ENCODE results near the gene OLIG1. TPM values are rescaled to one million over a fixed set of nuclear protein-coding genes. Genes with fewer than 3 reads are reported as not detected.
A peak's percentile ranks its signal among the peaks of the same experiment; 100 is the strongest.

The OLIG1 gene
- total RNA-seq, 3 donors from 2014 or later = not detected

DNA sequence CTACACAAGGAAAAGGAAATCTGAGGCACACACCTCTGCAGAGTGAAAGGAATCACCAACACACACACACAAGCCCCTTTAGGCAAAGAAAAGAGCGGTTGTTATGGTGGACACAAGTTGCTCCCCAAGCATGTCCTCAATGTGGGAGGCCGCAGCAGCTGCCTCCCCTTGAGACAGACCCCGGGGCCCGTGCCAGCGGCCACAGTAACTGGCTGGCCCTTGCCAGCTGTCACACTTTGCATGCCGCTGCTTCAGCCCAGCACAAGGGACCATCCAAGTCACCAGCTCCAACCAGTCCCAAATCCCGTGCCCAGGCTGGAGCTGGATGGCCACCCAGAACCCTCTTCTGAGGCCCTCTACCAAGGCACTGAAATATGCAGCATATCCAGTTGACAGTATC lies 2.9 kb upstream of the OLIG1 start:
- TF ChIP-seq POLR2A (IDR thresholded peaks at IDR 0.05) (no peak), POLR2AphosphoS5 (IDR thresholded peaks at IDR 0.05) (no peak)
- TF ChIP-seq, protein P1, sequence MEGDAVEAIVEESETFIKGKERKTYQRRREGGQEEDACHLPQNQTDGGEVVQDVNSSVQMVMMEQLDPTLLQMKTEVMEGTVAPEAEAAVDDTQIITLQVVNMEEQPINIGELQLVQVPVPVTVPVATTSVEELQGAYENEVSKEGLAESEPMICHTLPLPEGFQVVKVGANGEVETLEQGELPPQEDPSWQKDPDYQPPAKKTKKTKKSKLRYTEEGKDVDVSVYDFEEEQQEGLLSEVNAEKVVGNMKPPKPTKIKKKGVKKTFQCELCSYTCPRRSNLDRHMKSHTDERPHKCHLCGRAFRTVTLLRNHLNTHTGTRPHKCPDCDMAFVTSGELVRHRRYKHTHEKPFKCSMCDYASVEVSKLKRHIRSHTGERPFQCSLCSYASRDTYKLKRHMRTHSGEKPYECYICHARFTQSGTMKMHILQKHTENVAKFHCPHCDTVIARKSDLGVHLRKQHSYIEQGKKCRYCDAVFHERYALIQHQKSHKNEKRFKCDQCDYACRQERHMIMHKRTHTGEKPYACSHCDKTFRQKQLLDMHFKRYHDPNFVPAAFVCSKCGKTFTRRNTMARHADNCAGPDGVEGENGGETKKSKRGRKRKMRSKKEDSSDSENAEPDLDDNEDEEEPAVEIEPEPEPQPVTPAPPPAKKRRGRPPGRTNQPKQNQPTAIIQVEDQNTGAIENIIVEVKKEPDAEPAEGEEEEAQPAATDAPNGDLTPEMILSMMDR (IDR thresholded peaks at IDR 0.05) = no peak
- no peak for DNase-seq (ENCODE audit: low spot score in 2 of 2)
- Histone ChIP-seq H3K4me3 (no peak overlapping the region), H3K9me3 (peaks cover 0 to 7% of the 10 kb centered on the region in 2 donors), H3K36me3 (no peaks in the 10 kb centered on the region), H3K4me1 (peaks cover 0 to 13% of the 10 kb centered on the region in 2 donors), H3K27me3 (peaks cover 12 to 76% of the 10 kb centered on the region in 2 donors), H3K27ac (no peak overlapping the region)
- intact Hi-C loops (cut with DNase I; ENCODE audit: low total_unique reads) = no loop called here

DNA sequence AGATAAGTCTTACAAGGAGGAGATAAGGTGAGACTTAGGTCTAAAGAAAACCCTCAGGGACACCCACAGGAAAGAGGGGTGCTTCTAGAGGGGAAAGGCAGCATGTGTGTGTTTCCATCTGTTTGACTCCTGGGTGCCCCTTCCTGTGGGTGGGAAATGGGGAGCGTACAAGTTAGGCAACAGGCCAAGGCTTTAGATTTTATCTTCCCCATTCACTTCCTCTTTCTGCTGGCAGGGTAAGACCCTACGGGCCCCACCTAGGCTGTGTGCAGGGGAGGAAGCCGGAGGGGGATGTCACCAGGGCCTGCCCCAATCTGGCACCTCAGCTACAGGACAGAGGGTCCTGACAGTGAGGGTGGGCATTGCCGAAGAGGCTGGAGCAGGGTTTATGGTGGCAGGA lies 2.5 kb upstream of the OLIG1 start:
- no peak overlapping the region for H3K4me3 ChIP-seq
- peaks cover 0 to 14% of the 10 kb centered on the region in 2 donors for H3K4me1 ChIP-seq
- H3K27ac ChIP-seq = no peak overlapping the region
- intact Hi-C loops (cut with DNase I; ENCODE audit: low total_unique reads) = no loop called here
- H3K27me3 ChIP-seq = peaks cover 12 to 80% of the 10 kb centered on the region in 2 donors
- TF ChIP-seq POLR2A (IDR thresholded peaks at IDR 0.05) (no peak), POLR2AphosphoS5 (IDR thresholded peaks at IDR 0.05) (no peak)
- TF ChIP-seq, protein P1 (IDR thresholded peaks at IDR 0.05) = no peak
- no peak for DNase-seq (ENCODE audit: low spot score in 2 of 2)
- no peaks in the 10 kb centered on the region for H3K36me3 ChIP-seq
- peaks cover 0 to 7% of the 10 kb centered on the region in 2 donors for H3K9me3 ChIP-seq

DNA sequence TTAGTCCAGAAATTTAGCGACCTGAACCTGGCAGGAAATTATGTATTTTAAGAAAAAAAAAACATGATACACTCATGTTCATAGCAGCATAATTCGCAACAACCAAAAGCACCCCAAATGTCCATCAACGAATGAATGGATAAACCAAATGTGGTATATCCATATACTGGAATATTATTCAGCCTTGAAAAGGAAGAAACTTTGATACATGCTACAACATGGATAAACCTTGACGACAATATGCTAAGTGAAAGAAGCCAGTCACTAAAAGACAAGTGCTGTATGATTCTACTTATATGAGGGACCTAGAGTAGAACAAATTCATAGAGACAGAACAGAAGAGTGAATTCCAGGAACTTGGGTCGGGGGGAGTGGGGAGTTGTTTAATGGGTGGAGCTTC lies 698 bp upstream of the OLIG1 start:
- TF ChIP-seq POLR2A (IDR thresholded peaks at IDR 0.05) (no peak), POLR2AphosphoS5 (IDR thresholded peaks at IDR 0.05) (no peak)
- TF ChIP-seq, protein P1 (IDR thresholded peaks at IDR 0.05) = no peak
- Histone ChIP-seq H3K4me1 (peaks cover 0 to 14% of the 10 kb centered on the region in 2 donors), H3K36me3 (no peaks in the 10 kb centered on the region), H3K27me3 (peaks cover 12 to 87% of the 10 kb centered on the region in 2 donors), H3K4me3 (peak overlapping the region in 1 of 3 donors; percentile 63), H3K27ac (no peak overlapping the region), H3K9me3 (peaks cover 0 to 7% of the 10 kb centered on the region in 2 donors)
- no peak for DNase-seq (ENCODE audit: low spot score in 2 of 2)
- intact Hi-C loops (cut with DNase I; ENCODE audit: low total_unique reads) = no loop called here

DNA sequence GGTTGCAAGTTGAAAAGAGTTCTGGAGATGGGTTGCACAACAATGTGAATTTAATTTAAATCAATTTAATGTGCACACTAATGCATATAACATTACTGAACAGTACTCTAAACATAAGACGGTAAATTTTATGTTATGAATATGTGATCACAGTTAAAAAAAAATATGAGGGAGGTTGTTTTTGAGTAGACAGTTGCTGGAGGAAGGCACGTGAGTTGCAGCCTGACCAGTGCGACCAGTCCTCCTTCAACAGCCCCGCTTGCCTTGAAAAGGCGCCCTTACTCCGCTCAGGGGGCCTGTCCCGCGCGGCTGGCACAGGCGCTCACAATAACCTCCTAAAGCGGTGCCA lies 322 bp upstream of the OLIG1 start:
- peak overlapping the region in 2 of 3 donors; percentile 47 to 63 for H3K4me3 ChIP-seq
- H3K27ac ChIP-seq = no peak overlapping the region

DNA sequence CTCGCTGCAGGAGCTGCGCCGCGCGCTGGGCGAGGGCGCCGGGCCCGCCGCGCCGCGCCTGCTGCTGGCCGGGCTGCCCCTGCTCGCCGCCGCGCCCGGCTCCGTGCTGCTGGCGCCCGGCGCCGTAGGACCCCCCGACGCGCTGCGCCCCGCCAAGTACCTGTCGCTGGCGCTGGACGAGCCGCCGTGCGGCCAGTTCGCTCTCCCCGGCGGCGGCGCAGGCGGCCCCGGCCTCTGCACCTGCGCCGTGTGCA lies 730 bp downstream of the OLIG1 start:
- peaks cover 12 to 87% of the 10 kb centered on the region in 2 donors for H3K27me3 ChIP-seq
- no peaks in the 10 kb centered on the region for H3K36me3 ChIP-seq
- no peak for TF ChIP-seq POLR2A (IDR thresholded peaks at IDR 0.05)
- TF ChIP-seq, protein P1 (IDR thresholded peaks at IDR 0.05) = no peak
- no peak for TF ChIP-seq POLR2AphosphoS5 (IDR thresholded peaks at IDR 0.05)
- intact Hi-C loops (cut with DNase I; ENCODE audit: low total_unique reads) = no loop called here
- peak overlapping the region; percentile 36 to 63 (median 47) for H3K4me3 ChIP-seq
- H3K27ac ChIP-seq = no peak overlapping the region
- no peak for DNase-seq (ENCODE audit: low spot score in 2 of 2)
- H3K9me3 ChIP-seq = peaks cover 0 to 7% of the 10 kb centered on the region in 2 donors
- H3K4me1 ChIP-seq = peaks cover 0 to 14% of the 10 kb centered on the region in 2 donors

More for the DNA sequence above, 322 bp upstream of the OLIG1 start:
- peaks cover 12 to 87% of the 10 kb centered on the region in 2 donors for H3K27me3 ChIP-seq
- no peak for DNase-seq (ENCODE audit: low spot score in 2 of 2)
- intact Hi-C loops (cut with DNase I; ENCODE audit: low total_unique reads) = no loop called here
- peaks cover 0 to 14% of the 10 kb centered on the region in 2 donors for H3K4me1 ChIP-seq
- peaks cover 0 to 7% of the 10 kb centered on the region in 2 donors for H3K9me3 ChIP-seq
- no peaks in the 10 kb centered on the region for H3K36me3 ChIP-seq
- TF ChIP-seq, protein P1 (IDR thresholded peaks at IDR 0.05) = no peak
- TF ChIP-seq POLR2A (IDR thresholded peaks at IDR 0.05) (no peak), POLR2AphosphoS5 (IDR thresholded peaks at IDR 0.05) (no peak)
